Left ventricle myocardium inferior (tissue), 1 donor: Measurements from ENCODE around the gene CD63. TPM values are rescaled to one million over a fixed set of nuclear protein-coding genes. Genes with fewer than 3 reads are reported as not detected.

Source experiments
- DNase-seq: peaks from one replicate; pipeline ENCODE4 v3.0.0-alpha.2; 2020
- H3K27ac ChIP-seq: fragments of 200-600 bp; replicated peaks from 2 replicates; pipeline ENCODE4 v1.8.0; 2021
- H3K27me3 ChIP-seq: fragments of 200-600 bp; 2 replicates; pipeline ENCODE4 v1.8.0; 2021; ENCODE audit warnings: low read depth
- H3K36me3 ChIP-seq: fragments of 200-600 bp; 2 replicates; pipeline ENCODE4 v1.8.0; 2021
- H3K4me1 ChIP-seq: fragments of 200-600 bp; 2 replicates; pipeline ENCODE4 v1.8.0; 2021
- H3K4me3 ChIP-seq: fragments of 200-600 bp; 2 replicates; pipeline ENCODE4 v1.8.0; 2021; ENCODE audit warnings: mild to moderate bottlenecking, moderate library complexity
- H3K9me3 ChIP-seq: fragments of 200-600 bp; replicated peaks from 2 replicates; pipeline ENCODE4 v1.8.0; 2021
- intact Hi-C: fragments of 100-400 bp; cut with micrococcal nuclease; formaldehyde crosslinking; loops from one replicate; pipeline ENCODE4 v1.11.0; 2022
- total RNA-seq: library from RNA; stranded (reverse); fragmentation: NEBNext Ultra II Directional; extraction: Animal tissue kit (Norgen Biotek cat#: 25700); gene quantifications from one replicate; pipeline ENCODE4 v1.2.1, GENCODE V29; 2021
- TF ChIP-seq, protein P1 (sequence below): fragments of 200-600 bp; IDR thresholded peaks from 2 replicates; pipeline ENCODE4 v1.8.0; 2021; ENCODE audit warnings: antibody characterized with exemption, mild to moderate bottlenecking, borderline replicate concordance
- donor health status: DM: no; HTN: yes; CAD: no; lungs with severe emphysema.

CD63 gene
- total RNA-seq, 1 donor from 2014 or later, result 705 TPM

DNA sequence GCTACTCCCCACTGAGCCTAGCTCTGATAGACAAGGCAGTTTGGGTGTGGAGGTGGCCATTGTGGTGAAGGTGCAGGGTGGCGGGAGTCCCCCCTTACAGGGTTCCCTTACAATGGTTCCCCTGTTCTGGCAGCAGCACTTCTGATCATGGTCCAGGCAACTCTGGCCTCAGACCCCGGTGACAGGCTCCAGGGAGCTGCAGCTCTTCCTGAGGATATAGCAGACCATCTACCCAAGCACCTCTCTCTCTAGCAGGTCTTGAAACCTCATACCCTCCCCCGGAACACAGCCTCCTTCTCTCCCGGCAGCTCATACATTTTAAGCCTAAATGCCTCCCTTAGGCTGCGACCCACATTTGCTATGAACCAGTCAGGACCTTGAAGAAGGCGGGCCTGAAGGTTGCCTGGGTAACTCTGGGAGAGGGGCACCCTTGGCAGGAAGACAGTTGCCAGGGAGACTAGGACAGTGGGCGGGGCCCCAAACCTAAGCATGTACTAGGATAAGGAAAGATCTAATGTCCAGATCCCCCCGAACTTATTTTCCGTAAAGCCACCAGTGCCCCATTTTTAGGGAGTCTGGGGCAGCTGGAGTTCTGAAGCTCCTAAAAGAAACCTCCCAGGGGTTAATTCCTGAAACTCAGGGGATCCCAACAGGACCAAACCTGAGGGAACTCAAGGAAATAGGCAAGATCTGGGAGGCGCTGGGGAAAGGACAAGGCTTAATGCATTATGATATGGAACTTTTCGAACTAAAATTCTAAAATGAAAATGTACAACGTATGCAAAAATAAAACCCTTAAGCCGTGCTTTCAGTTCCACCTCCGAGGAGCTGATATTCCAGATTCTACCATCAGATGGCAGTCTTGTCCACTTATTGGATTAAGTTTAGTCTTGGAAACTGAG, 9.6 kb upstream of the CD63 start:
- Histone ChIP-seq H3K36me3 (no peaks in the 10 kb centered on the region), H3K4me3 (peak overlapping the region; percentile 66), H3K4me1 (peaks cover 26% of the 10 kb centered on the region), H3K27me3 (no peaks in the 10 kb centered on the region), H3K27ac (peak overlapping the region; percentile 75), H3K9me3 (no peaks in the 10 kb centered on the region)
- TF ChIP-seq, protein P1, sequence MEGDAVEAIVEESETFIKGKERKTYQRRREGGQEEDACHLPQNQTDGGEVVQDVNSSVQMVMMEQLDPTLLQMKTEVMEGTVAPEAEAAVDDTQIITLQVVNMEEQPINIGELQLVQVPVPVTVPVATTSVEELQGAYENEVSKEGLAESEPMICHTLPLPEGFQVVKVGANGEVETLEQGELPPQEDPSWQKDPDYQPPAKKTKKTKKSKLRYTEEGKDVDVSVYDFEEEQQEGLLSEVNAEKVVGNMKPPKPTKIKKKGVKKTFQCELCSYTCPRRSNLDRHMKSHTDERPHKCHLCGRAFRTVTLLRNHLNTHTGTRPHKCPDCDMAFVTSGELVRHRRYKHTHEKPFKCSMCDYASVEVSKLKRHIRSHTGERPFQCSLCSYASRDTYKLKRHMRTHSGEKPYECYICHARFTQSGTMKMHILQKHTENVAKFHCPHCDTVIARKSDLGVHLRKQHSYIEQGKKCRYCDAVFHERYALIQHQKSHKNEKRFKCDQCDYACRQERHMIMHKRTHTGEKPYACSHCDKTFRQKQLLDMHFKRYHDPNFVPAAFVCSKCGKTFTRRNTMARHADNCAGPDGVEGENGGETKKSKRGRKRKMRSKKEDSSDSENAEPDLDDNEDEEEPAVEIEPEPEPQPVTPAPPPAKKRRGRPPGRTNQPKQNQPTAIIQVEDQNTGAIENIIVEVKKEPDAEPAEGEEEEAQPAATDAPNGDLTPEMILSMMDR, result peak; percentile 91
- DNase-seq, result peak; percentile 80
- intact Hi-C loops, result loop anchor here (5.0 kb wide), 1 partner anchor 199 kb away; no protein-coding TSS in a partner anchor

DNA sequence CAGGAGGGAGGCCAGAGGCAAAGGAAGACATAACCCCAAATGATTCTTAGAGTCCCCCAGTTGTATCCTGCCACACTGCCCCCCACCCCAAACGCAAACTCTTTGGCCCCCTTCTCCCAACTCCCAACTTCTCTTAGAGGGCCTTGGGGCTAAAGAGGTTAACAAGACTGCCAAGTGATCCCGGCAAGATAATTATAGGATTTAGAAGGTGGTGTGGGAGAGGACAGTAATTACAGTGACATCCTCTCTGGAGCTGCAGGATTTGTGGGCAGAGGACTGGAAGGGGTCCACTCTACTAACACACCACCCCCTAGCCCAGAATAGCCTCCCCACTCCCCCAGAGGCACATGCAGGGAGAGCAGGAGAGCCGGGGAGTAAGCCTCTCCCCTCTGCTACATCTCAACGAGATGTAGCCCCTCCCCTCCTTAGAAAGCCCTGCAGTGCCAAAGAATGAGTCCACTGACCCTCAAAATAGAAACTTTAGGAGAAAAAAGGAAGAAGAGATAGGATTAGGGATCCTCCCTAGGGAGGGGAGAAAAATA, 8.8 kb upstream of the CD63 start:
- Histone ChIP-seq H3K4me1 (peaks cover 25% of the 10 kb centered on the region), H3K9me3 (no peaks in the 10 kb centered on the region), H3K36me3 (no peaks in the 10 kb centered on the region), H3K27ac (peak overlapping the region; percentile 75), H3K4me3 (peak overlapping the region; percentile 66), H3K27me3 (no peaks in the 10 kb centered on the region)
- TF ChIP-seq, protein P1, result no peak
- intact Hi-C loops, result loop anchor here (5.0 kb wide), 1 partner anchor 200 kb away; no protein-coding TSS in a partner anchor
- no peak for DNase-seq

DNA sequence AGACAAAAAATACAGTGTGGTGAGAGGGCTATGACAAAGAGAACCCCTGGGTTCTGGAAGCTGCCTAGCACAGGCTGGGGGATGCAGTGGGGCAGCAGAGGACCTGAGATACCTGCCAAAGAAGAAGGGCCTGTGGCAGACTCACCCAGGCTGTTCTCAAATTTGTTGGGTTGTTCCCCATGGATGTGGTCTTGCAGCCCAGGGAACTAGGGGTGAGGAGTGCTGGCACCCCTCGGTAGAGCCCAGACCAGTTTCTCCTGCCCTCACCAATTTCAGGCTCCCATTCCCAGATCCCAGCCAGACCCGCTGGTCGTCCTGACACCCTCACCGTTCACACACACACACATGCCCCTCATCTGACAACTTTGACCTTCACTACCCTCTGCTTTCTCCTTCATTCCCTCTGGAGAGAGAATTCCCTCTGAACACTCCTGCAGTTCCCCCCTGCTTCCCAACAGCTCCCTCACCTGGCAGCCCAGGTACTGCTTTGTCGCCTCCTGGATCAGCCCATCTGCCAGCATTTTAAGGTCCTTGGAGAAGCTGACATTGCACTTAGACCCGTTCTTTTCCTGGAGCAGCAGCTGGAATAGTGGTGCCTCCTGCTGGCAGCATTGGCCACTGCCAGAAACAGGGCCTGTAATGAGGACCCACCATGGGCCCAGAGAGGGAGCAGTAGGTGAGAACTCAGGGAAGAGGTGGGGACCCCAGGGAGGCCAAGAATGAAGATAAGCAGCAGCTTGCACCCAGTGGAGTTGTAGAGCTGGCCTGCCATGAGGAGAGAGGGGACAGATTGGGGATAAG, 8.2 kb upstream of the CD63 start:
- no peaks in the 10 kb centered on the region for H3K27me3 ChIP-seq
- no peak overlapping the region for H3K4me3 ChIP-seq
- intact Hi-C loops, result loop anchor here (5.0 kb wide), 1 partner anchor 200 kb away; no protein-coding TSS in a partner anchor
- H3K27ac ChIP-seq, result peak overlapping the region; percentile 75
- peaks cover 22% of the 10 kb centered on the region for H3K4me1 ChIP-seq
- DNase-seq, result peak; percentile 64
- TF ChIP-seq, protein P1, result peak; percentile 80
- no peaks in the 10 kb centered on the region for H3K36me3 ChIP-seq
- no peaks in the 10 kb centered on the region for H3K9me3 ChIP-seq

DNA sequence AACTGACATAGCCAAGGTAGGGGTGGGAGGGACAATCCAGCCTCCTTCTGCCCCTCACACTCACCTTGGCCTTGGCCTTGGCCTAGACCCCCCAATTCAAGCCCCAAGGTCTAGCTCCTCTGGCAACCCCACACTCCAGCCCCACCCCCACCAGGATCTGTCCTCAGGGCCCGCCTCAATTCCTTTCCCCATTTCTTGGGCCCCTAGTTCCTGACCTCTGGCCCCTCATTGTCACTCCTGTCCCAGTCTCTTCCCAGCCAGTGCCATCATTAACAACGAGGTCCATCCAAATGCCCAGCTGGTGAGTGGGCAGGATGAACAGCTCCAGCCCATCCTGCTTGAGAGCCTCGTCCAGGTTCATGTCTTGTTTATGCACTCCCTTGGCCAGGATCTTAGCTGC, 7.3 kb upstream of the CD63 start:
- TF ChIP-seq, protein P1, result no peak
- intact Hi-C loops, result loop anchor here (5.0 kb wide), 1 partner anchor 201 kb away; no protein-coding TSS in a partner anchor
- no peaks in the 10 kb centered on the region for H3K36me3 ChIP-seq

DNA sequence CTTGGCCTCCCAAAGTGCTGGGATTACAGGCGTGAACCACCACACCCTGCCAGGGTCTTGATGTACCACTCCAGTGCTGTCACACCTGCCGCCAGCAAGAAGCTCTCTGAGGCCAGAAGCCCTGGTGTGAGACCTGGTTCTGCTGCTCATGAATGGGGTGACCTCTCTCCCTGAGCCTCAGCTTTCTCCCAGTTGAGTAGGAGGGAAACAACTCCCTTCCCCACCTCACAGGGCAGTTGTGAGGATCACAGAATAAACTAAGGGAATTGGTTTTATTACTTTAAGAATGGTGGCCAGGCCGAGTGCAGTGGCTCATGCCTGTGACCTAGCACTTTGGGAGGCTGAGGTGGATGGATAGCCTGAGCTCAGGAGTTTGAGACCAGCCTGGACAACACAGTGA, 5.8 kb upstream of the CD63 start:
- TF ChIP-seq, protein P1, result no peak
- H3K4me1 ChIP-seq, result peaks cover 37% of the 10 kb centered on the region
- H3K36me3 ChIP-seq, result no peaks in the 10 kb centered on the region
- no peak overlapping the region for H3K27ac ChIP-seq
- H3K27me3 ChIP-seq, result no peaks in the 10 kb centered on the region
- no peak for DNase-seq
- intact Hi-C loops, result no loop called here
- no peak overlapping the region for H3K4me3 ChIP-seq
- H3K9me3 ChIP-seq, result no peaks in the 10 kb centered on the region

More for the DNA sequence above, 7.3 kb upstream of the CD63 start:
- Histone ChIP-seq H3K27ac (no peak overlapping the region), H3K4me3 (no peak overlapping the region), H3K27me3 (no peaks in the 10 kb centered on the region), H3K9me3 (no peaks in the 10 kb centered on the region), H3K4me1 (peaks cover 22% of the 10 kb centered on the region)
- no peak for DNase-seq
